NCI-H128 (cell line): ENCODE data around the gene CHAC2.
"Not testable (repeated sequence)": the region's sequence is repeated elsewhere in the genome, so short reads cannot be mapped to it uniquely, and the experiment has no call there.

Experiments
- DNase-seq: peaks from one replicate; lab custom pipeline; 2025; ENCODE audit not compliant: unreplicated experiment; lab: John Stamatoyannopoulos, UW

Gene CHAC2

GRCh38 chr2:53767405-53768241 lies at the start of gene CHAC2:
TSS of gene CHAC2 (plus strand) at chr2:53767804. CDS start at chr2:53767887, 83 bp downstream.
- DNase-seq, result peak; percentile 64

GRCh38 chr2:53720944-53721343 lies 46.7 kb upstream of the CHAC2 start:
- not testable (repeated sequence) for DNase-seq

DNA sequence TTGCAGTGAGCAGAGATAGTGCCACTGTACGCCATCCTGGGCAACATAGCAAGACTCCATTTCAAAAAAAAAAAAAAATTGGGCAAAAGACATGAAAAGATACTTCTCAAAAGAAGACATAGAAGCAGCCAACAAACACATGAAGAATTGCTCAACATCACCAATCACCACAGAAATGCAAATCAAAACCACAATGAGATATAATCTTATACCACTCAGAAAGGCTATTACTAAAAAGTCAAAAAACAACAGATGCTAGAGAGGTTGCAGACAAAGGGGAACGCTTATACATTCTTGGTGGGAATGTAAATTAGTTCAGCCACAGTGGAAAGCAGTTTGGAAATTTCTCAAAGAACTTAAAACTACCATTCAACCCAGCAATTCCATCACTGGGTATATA lies 43.1 kb upstream of the CHAC2 start:
- no peak for DNase-seq

- no peak for DNase-seq
These were observed 41.9 kb upstream of the CHAC2 start for GRCh38 chr2:53725662-53726061.

GRCh38 chr2:53727921-53728320 lies 39.7 kb upstream of the CHAC2 start:
- no peak for DNase-seq

- DNase-seq, result no peak
These were observed 38.4 kb upstream of the CHAC2 start for GRCh38 chr2:53729143-53729762.

DNA sequence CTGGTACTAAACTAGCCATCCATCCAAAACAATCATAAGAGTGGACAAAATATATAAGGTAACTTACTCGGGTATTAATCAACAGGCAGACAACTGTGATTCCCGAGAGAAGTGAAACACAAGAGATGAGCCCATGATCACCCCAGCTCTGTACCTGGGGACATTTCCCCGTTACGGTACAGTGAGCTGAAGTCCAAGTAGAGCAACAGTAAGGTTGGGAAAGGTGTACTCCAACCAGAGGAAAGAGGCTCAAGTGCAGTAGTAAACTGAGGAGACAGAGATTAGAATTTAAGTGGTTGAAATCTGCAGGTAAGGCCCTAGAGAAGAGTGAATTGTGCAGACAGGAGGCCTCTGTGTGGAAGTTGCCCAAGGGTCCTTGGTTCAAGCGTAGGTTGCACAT lies 30.5 kb upstream of the CHAC2 start:
- no peak for DNase-seq

DNA sequence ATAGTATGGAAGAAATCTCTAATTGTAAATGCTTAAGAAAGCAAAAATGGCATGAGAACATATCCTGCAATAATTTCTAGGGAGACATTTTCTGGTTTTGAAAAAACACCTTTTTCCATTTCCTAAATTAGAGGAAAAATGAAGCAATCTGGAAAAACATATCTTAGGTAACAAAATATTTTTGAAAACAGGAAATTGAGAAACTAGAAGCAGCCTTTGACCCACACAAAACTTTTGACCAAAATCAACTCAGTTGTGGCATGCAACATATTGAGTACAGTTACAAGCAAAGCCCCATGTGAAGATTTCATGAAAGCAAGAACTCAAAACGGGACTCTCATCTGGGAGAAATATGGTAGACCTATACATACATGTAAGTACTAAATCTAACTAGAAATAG lies 28.6 kb upstream of the CHAC2 start:
- DNase-seq, result no peak

DNA sequence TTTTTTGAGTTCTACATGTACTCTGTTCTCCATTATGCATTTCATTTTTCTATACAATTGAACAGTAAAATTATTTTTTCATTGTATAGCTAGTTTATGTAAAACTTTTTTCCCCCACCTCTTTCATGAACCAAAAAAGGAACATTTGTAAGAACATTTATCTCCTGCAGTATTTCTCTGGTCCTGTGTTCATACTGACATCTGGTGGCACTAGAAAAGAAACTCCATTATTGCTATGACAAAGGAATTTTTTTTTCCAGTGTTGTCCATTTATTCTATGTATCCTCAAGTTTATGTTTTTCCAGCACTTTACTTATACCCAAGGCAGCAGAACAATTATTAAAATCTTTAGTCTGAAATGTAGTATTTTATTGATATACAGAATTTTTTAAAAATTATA lies 27.4 kb upstream of the CHAC2 start:
- no peak for DNase-seq

GRCh38 chr2:53744395-53745065 lies 23.1 kb upstream of the CHAC2 start:
- DNase-seq, result no peak

DNA sequence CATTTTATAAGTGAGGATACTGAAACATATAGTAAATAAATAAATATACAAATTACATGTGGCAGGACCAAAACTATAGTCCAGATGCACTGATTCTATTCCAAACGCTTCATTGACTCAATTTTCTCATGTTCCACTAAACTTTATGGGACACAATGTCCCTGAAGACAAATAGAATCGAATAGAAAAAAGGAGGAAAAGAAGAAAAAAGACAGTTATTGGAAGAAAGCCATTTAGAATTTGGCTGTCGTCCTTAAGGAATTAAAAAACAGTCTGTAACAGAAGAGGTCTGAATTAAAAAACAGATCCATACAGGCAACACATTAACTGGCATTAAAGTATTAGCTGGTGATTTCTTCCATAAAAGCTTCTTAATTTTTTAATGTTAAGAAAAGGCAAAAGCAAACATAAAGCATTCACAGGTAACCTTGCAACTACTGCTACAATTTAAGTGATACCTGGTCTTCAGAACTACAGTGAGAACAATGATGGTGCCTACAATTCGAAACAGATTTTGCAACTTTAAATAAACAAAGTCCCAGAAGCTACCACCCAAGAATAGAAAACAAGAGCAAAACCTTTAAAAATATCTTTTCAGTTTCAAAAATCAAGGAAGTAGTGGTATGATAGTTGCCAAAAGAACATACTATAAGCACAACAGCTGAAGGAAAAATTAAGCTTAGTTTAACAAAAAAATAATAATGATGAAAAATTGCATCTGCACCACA lies 17.4 kb upstream of the CHAC2 start:
- DNase-seq, result no peak

GRCh38 chr2:53751728-53752127 lies 15.9 kb upstream of the CHAC2 start:
- no peak for DNase-seq

DNA sequence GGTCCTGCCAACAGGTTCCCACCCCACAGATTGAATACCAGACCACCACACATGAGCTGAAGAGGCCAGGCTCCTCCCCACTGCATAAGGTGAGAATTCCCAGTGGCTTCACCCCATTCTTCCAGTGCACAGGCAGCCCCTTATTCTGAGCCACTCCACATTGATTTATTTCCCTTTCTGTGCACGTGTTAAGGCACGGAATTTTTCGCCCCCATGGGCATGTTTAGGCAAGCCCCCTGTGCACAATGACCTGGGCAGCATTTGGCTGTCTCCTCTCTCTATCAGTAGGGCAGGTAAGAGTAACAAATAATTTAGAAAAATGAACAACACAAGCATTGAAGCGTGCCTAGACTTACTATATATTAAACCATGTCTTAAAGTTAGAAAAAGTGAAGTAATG lies 15.2 kb upstream of the CHAC2 start:
- no peak for DNase-seq

DNA sequence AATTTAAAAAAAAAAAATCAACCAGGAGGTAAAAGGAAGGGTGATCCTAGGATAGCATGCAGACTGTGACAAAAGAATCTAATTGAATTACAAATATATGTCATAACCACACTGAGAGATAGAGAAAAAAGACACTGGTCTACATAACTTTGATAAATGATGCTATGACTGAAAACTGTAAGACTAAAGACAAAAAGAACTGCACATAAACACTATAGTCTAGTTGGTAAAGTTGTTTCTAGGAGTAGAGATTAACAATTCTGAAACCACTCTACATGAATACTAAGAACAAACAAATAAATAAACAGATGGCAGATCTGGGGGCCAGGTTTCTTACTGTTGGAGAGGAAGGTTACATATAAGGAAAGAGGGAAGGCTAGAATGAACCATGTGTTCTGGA lies 14.6 kb upstream of the CHAC2 start:
- DNase-seq, result no peak

GRCh38 chr2:53755121-53755520 lies 12.5 kb upstream of the CHAC2 start:
- no peak for DNase-seq

GRCh38 chr2:53756644-53757043 lies 11.0 kb upstream of the CHAC2 start:
- no peak for DNase-seq

GRCh38 chr2:53757206-53757605 lies 10.4 kb upstream of the CHAC2 start:
- DNase-seq, result not testable (repeated sequence)

GRCh38 chr2:53765767-53766166 lies 1.8 kb upstream of the CHAC2 start:
- no peak for DNase-seq

DNA sequence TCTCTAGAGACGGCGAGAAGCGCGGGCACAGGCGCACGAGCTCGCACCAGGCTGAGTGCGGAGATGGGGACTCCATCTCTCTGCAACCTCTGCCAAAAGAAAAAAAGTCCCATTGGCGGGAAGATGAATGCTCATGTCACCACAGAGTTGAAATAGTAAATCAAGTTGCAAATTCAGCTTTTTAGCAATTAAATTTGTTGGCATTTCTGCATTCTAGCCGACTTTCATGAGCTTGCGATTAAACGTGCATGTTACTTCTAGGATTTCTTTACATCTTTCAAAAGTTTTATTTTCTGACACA lies 588 bp downstream of the CHAC2 start:
- no peak for DNase-seq

GRCh38 chr2:53769318-53769945 lies 1.8 kb downstream of the CHAC2 start:
- no peak for DNase-seq

DNA sequence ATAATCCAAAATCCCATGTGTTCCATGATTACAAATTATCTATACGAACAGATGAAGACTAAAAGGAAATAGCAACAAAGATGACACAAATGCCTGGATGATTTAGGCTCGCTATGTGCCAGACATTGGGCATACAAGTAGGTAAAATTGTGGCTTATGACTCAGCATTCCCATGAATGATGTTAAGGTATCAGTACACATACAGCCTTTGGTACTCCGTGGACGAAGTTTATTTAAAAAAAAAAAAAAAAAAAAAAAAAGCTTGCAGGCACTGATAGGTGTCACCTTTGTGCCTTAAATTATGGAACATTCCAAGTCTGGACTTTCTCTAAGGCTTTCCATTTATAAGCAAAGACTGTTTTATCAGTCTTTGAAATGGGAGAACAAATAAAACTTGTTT lies 2.7 kb downstream of the CHAC2 start:
- no peak for DNase-seq
